RWPE1 (cell line): ENCODE measurements around the gene FCGBP.
"Not testable (repeated sequence)": the region's sequence is repeated elsewhere in the genome, so short reads cannot be mapped to it uniquely, and the experiment has no call there.

Experiments
- CTCF ChIA-PET: fragments of 350-600 bp; sonication (Branson Sonifier 250); formaldehyde crosslinking; extraction: SDS; loops from one replicate; lab custom pipeline; 2021; lab: Yijun Ruan, JAX
- POLR2A ChIA-PET: fragments of 400-600 bp; formaldehyde crosslinking; extraction: SDS; loops from one replicate; lab custom pipeline; 2020; ENCODE audit warnings: antibody characterized with exemption; ENCODE audit not compliant: low non-redundant PET; lab: Yijun Ruan, JAX
- DNase-seq: peaks from one replicate; pipeline ENCODE4 v3.0.0; 2012; ENCODE audit warnings: low spot score
- H3K27ac ChIP-seq: fragments of 450-650 bp; 2 replicates; pipeline ENCODE4 v1.5.1; 2017
- TF ChIP-seq, protein P1 (sequence below): fragments of 450-650 bp; conservative IDR thresholded peaks from 2 replicates; pipeline ENCODE4 v1.5.1; 2017; ENCODE audit warnings: low read depth, mild to moderate bottlenecking

FCGBP gene

DNA sequence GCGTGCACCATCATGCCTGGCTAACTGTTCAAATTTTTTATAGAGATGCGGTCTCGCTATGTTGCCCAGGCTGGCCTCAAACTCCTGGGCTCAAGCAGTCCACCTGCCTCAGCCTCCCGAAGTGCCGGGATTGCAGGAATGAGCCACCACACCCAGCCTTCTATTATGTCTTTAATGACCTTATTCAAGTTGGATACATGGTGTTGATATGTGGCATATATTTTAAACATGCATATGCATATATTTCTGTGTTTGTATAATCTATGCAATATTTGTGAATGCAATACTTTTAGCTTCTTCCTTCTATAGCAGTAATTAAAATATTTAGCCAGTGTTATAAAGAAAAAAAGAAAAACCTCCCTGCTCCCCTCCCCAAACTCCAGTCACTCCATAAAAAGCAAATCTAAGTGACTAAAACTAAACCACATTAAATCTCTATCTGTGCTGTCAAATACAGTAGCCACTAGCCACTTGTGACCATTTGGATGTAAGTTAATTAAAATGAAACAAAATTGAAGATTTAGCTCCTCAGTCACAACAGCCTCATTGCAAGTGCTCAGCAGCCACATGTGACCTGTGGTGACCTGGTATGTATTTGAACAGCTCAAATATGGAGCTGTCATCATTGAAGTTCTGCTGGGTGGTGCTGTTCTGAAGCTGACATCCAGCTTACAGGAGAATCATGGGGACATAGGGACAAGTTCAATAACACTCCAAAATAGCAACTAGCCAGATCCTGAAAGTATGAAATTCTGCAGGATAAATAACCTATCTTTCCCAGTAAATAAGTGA is 27.4 kb downstream of the FCGBP start:
- H3K27ac ChIP-seq: no peak overlapping the region
- DNase-seq: no peak
- ChIA-PET POLR2A (no interaction called here), CTCF (interaction anchor here (0.5 kb wide), 1 partner anchor 1066 kb away, joined by 3 read pairs; no protein-coding TSS in a partner anchor)
- TF ChIP-seq, protein P1, sequence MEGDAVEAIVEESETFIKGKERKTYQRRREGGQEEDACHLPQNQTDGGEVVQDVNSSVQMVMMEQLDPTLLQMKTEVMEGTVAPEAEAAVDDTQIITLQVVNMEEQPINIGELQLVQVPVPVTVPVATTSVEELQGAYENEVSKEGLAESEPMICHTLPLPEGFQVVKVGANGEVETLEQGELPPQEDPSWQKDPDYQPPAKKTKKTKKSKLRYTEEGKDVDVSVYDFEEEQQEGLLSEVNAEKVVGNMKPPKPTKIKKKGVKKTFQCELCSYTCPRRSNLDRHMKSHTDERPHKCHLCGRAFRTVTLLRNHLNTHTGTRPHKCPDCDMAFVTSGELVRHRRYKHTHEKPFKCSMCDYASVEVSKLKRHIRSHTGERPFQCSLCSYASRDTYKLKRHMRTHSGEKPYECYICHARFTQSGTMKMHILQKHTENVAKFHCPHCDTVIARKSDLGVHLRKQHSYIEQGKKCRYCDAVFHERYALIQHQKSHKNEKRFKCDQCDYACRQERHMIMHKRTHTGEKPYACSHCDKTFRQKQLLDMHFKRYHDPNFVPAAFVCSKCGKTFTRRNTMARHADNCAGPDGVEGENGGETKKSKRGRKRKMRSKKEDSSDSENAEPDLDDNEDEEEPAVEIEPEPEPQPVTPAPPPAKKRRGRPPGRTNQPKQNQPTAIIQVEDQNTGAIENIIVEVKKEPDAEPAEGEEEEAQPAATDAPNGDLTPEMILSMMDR: no peak

DNA sequence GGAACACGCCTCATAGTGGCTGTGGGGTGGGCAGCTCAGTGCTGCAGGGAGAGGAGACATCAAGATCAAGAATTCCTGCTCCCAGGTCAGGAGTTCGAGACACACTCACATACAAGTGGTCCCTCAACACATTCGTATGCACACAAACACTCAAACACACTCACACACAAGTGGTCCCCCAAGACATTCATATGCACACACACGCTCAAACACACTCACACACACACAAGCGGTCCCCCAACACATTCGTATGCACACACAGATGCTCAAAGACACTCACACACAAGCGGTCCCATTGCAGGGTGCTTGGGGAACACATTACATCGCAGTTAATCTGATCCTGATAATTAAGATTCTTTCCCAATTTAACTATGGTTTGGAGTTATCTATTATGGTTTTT is 28.2 kb downstream of the FCGBP start:
- TF ChIP-seq, protein P1: no peak
- POLR2A ChIA-PET: no interaction called here
- CTCF ChIA-PET: no interaction called here
- no peak overlapping the region for H3K27ac ChIP-seq
- no peak for DNase-seq

DNA sequence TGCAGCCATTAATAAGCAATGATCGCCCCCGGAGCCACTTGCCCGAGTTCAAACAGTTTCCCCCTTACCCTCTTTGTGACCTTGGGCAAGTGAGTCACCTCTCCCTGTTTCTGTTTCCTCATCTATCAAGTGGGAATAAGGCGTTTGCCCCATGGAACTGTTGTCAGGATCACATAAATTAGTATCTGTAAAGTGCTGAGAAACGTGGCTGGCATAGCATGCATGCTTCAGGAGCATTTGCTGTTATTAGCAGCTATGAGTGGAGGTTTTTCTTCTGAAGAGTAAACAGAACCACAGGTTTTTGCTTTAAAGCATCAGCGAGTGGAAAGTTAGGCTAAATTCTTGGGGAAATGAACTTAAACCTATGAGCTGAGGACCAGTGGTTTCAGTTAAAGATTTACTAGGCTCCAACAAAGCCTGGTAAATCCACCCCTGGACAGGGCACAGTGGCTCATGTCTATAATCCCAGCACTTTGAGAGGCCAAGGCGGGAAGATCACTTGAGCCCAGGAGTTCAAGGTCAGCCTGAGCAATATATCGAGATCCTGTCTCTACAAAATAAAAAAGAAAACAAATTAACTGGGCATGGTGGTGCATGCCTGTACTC is 30.8 kb downstream of the FCGBP start:
- H3K27ac ChIP-seq, POLR2A ChIA-PET, CTCF ChIA-PET, DNase-seq: not testable (repeated sequence)

DNA sequence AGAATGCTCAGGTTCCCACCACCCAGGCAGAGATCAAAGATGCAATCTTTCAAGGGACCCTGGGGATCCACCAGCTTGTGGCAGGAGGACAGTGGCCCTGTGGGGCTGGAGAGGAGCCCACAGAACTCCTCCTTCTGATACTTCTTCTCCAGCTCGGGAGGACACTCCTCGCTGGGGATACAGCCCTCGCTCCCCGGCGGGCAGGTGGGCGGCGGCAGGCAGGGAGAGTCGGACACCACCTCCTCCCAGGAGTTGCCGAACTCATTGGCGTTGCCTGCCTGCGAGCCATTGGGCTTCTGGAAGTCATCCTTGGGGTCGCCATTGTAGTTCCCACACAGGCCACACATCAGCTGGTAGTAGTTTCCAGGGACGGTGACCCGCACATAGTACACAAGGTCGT is 32.1 kb downstream of the FCGBP start:
- POLR2A ChIA-PET, DNase-seq, CTCF ChIA-PET, H3K27ac ChIP-seq: not testable (repeated sequence)

DNA sequence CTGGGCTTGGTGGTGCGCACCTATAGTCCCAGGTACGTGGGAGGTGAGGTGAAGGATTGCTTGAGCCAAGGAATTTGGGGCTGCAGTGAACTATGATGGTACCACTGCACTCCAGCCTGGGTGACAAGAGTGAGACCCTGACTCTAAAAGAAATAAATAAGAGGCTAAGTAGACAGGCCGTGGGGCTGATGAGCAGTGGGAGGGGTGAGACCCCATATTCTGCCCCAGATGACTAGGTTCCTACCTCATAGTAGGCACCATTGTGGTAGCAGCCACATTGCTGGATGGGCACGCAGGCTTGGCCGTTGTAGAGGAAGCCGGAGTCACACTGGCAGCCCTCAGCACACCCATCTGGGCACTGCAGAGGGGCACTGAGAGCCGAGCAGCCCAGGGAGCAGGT is 32.8 kb downstream of the FCGBP start:
- POLR2A ChIA-PET, DNase-seq, H3K27ac ChIP-seq, CTCF ChIA-PET: not testable (repeated sequence)

DNA sequence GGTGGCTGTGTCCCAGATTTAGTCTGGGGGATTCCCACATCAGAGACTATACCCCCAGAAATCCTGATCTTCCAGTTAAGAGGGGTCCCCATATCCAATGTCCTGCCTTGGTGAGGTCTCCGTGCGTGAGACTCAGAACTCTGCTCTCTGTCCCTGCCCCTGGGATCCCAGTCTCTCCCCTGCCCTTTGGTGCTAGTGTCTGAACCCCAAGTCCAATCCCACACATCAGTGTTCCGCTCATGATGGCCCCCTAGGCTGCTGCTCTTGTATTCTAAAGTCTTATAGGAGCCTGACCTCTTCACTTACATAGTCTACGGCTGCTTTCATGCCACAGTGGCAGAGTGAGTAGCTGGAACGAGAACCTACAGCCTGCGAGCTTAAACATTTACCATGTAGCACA is 35.6 kb downstream of the FCGBP start:
- CTCF ChIA-PET, POLR2A ChIA-PET, H3K27ac ChIP-seq, DNase-seq: not testable (repeated sequence)

DNA sequence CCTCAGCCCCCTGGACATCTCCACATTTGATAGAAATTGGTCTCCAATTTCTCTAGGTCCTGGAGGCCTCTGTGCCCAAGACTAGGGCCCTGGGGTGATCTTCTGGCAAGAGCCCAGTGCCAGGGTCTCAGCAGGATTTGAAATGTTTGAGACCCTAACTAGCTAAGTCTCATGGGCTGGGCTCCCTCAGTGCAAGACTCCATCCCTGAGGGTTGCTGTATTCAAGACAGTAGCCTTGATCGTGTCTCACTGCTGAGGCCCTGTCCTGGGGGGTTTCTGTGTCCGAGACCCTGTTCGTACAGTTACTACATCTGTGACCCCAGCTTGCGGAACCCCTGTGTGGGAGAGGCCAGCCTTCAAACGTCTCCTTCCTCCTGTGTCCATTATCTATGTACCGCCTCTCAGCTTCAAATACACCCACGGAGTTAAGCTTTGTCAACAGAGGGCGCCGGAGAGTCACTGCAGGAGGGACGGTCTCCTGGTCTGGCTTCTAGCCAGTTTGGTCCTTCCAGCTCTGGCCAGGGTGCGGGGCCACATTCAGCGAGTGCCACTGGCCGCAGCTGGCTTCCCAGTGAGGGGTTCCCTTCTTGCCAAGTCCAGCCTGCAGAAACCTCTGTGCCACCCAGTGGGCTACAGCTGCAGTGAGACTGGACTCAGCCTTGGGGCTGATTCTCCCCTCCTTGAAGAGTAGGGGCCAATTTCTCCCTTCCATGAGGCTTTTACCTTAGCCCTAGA is 36.8 kb downstream of the FCGBP start:
- CTCF ChIA-PET, H3K27ac ChIP-seq, POLR2A ChIA-PET, DNase-seq: not testable (repeated sequence)

DNA sequence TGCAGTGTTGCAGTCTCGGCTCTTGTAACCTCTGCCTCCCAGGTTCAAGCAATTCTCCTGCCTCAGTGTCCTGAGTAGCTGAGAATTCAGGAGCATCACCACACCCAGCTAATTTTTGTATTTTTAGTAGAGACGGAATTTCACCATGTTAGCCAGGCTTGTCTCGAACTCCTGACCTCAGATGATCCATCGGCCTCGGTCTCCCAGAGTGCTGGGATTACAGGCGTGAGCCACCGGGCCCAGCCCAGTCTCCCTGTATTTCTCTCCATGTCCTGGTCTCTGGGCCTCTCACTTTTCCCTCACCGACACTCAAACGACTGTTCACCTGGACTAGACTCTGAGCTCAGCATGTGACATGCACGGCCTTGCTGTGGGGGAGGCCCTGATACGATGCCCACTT is 39.3 kb downstream of the FCGBP start:
- POLR2A ChIA-PET, H3K27ac ChIP-seq, CTCF ChIA-PET, DNase-seq: not testable (repeated sequence)

DNA sequence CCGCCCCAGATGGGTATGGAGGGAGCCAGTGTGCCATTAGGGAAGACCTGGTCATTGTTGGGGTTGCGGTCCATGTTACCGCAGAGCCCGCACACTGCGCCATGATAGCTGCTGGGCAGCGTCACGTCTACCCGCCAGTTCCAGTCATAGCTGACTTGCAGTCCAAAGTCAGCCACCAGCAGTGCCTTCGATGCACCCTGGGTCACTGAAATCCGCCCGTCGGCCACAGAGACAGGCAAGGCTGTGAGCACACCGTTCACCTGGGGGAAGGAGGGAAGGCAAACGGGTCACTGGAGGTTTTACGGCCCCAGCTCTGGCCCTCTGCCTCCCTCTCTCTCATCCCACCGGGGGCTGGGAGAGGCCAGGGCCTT is 40.2 kb downstream of the FCGBP start:
- CTCF ChIA-PET: not testable (repeated sequence)

DNA sequence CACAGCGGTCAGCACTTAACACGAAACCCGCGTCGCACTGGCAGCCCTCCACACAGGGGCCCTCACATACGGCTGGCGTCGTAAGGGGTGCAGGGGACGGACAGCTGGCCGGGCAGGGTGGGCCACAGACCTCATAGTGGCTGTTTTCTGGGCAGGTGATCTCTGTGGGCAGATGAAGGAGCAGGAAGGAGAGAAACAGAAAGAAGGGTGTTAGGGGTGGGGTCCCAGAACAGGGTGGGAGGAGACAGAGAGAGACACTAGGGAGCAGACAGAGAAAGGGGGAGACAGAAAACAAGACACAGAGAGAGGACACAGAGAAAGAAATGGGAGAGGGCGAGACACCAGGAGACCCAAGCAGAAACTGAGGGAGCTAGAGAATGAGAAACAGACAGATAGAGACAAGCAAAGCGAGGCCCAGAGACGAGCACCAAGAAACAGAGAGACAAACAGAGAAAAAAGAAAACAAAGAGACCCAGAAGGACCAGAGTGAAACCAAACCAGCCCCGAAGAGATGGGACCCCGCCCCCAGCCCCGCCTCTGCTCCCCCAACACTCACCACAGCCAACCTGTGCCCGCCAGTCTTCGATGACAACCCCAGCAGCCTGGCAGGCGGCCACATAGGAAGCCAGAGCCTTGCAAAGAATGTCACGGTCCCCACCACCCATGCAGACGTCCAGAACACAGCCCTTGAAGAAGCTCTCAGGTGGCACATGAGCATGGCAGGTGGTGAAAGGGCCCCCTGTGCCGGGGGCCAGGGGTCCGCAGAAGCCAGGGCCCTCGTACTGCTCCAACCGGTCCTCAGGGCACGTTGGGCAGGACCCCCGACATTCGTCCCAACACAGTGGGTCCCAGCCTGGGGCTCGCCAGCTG is 40.8 kb downstream of the FCGBP start:
- H3K27ac ChIP-seq, POLR2A ChIA-PET, DNase-seq, CTCF ChIA-PET: not testable (repeated sequence)

More for the DNA sequence above, 40.2 kb downstream of the FCGBP start:
- DNase-seq, H3K27ac ChIP-seq, POLR2A ChIA-PET: not testable (repeated sequence)

DNA sequence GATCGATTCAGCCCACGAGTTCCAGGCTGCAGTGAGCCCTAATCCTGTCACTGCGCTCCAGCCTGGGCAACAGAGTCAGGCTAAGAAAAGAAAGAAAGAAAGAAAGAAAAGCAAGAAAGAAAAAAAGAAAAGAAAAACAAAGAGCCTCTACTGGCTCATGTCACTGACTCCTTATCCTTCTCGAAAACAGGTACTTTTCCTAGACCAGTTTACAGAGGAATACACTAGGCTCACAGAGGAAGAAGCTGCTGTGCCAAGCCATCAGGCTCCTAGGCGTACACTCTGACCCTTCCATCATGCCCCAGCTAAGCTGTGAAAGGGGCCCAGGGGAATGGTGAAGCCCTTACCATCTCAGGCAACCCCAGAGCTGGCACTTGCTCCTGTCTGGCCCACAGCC is 41.9 kb downstream of the FCGBP start:
- H3K27ac ChIP-seq, DNase-seq, CTCF ChIA-PET, POLR2A ChIA-PET: not testable (repeated sequence)

DNA sequence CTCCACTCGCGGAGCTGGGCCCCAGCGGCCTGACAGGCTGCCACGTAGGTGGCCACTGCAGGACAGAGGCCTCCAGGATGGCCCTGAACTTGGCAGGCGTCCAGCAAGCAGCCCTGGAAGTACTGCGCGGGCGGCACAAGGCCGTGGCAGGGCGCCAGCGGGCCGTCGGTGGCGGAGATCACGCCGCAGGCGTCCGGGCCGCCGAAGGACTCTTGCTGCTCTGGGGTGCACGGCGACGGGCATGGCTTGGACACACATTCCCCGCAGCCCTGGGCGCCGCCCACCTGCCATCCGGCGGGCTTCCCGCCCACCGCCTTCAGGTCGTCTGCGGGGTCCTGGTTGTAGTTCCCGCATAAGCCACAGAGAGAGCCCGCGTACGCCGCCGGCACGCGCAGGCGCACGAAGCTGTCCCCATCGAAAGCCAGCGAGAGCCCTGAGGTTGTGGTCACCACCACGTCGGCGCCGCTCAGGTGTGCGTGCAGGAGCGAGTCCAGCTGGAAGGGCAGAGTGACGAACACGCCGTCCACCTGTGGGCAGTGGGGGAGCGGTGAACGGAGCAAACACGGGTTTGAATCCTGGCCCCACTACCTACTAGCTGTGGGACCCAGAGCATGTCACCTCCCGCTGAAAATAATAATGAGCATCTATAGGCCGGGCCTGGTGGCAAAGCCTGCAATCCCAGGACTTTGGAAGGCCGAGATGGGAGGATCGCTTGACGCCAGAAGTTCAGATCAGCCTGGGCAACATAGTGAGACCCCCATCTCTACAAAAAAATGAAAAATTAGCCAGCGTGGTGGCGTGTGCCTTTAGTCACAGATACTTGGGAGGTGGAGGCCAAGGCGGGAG is 42.6 kb downstream of the FCGBP start:
- POLR2A ChIA-PET, DNase-seq, CTCF ChIA-PET, H3K27ac ChIP-seq: not testable (repeated sequence)
